Large intestine (tissue), 12 donors: ENCODE results near the gene EML1. TPM values are rescaled to one million over a fixed set of nuclear protein-coding genes. Genes with fewer than 3 reads are reported as not detected.
A peak's percentile ranks its signal among the peaks of the same experiment; 100 is the strongest.

Experiments
- DNase-seq, 2 donors: peaks; one replicate each; pipeline versions ENCODE4 v3.0.0 to v3.0.0-alpha.2; 2013
- H3K27ac ChIP-seq: one replicate; pipeline ENCODE4 v1.5.1; 2013; ENCODE audit warnings: low read length
- H3K27me3 ChIP-seq: 2 replicates; pipeline ENCODE4 v1.6.1; 2013; ENCODE audit warnings: low read length; ENCODE audit not compliant: control insufficient read depth, insufficient read depth
- H3K36me3 ChIP-seq: 2 replicates; pipeline ENCODE4 v1.6.1; 2013; ENCODE audit warnings: low read length; ENCODE audit not compliant: control insufficient read depth, insufficient read depth
- H3K4me1 ChIP-seq: one replicate; pipeline ENCODE4 v1.6.1; 2013; ENCODE audit warnings: low read length; ENCODE audit not compliant: control insufficient read depth, insufficient read depth
- H3K4me3 ChIP-seq: one replicate; pipeline ENCODE4 v1.5.1; 2013; ENCODE audit warnings: low read length
- H3K9me3 ChIP-seq: one replicate; pipeline ENCODE4 v1.6.1; 2013; ENCODE audit warnings: mild to moderate bottlenecking, low read depth, low read length, moderate library complexity; ENCODE audit not compliant: control insufficient read depth
- WGBS: methylation state at CpG from one replicate; pipeline ENCODE4 v1.1.5; 2013; ENCODE audit warnings: low lambda C conversion rate; ENCODE audit not compliant: insufficient coverage; 5-methylcytosine and 5-hydroxymethylcytosine counted together
- long read RNA-seq, 11 donors: transcript quantifications; one replicate each; lab custom pipeline, GENCODE V29; 2026
- polyA plus RNA-seq: library from polyadenylated mRNA; unstranded; fragments of 120-200 nt; gene quantifications from one replicate; pipeline ENCODE4 v1.2.1, GENCODE V29; 2013

EML1 gene
- 22.0 TPM for polyA plus RNA-seq
- long read RNA-seq, donor 1, result 0 reads
- long read RNA-seq, donor 2, full-length matches to known transcripts, result 1 of 1 reads
- long read RNA-seq, donor 2, partial matches to known transcripts, result 0 of 1 reads
- long read RNA-seq, donor 2, other reads (novel, unspliced or antisense), result 0 of 1 reads
- long read RNA-seq, donor 3, result 0 reads
- long read RNA-seq, donor 4, result 0 reads
- long read RNA-seq, donor 5, full-length matches to known transcripts, result 1 of 1 reads
- long read RNA-seq, donor 5, partial matches to known transcripts, result 0 of 1 reads
- long read RNA-seq, donor 5, other reads (novel, unspliced or antisense), result 0 of 1 reads
- long read RNA-seq, donor 6, full-length matches to known transcripts, result 4 of 4 reads
- long read RNA-seq, donor 6, partial matches to known transcripts, result 0 of 4 reads
- long read RNA-seq, donor 6, other reads (novel, unspliced or antisense), result 0 of 4 reads
- long read RNA-seq, donor 7, result 0 reads
- long read RNA-seq, donor 8, full-length matches to known transcripts, result 4 of 4 reads
- long read RNA-seq, donor 8, partial matches to known transcripts, result 0 of 4 reads
- long read RNA-seq, donor 8, other reads (novel, unspliced or antisense), result 0 of 4 reads
- long read RNA-seq, donor 9, full-length matches to known transcripts, result 3 of 3 reads
- long read RNA-seq, donor 9, partial matches to known transcripts, result 0 of 3 reads
- long read RNA-seq, donor 9, other reads (novel, unspliced or antisense), result 0 of 3 reads
- long read RNA-seq, donor 10, full-length matches to known transcripts, result 3 of 3 reads
- long read RNA-seq, donor 10, partial matches to known transcripts, result 0 of 3 reads
- long read RNA-seq, donor 10, other reads (novel, unspliced or antisense), result 0 of 3 reads
- long read RNA-seq, donor 11, full-length matches to known transcripts, result 2 of 2 reads
- long read RNA-seq, donor 11, partial matches to known transcripts, result 0 of 2 reads
- long read RNA-seq, donor 11, other reads (novel, unspliced or antisense), result 0 of 2 reads

- WGBS, result 0% methylated on average over 2 of the region's 121 CpGs
- Histone ChIP-seq H3K4me3 (peak within 1 kb of the TSS; percentile 70), H3K4me1 (peaks cover 32% of the 10 kb centered on the region), H3K27ac (peak within 1 kb of the TSS; percentile 47), H3K9me3 (no peaks in the 10 kb centered on the region), H3K27me3 (no peaks in the 10 kb centered on the region), H3K36me3 (no peaks in the 10 kb centered on the region)
- DNase-seq, result peak; percentile 71 to 88
Observed at GRCh38 chr14:99793213-99794150, at the start of gene EML1. Gene EML1 (plus strand): TSS chr14:99793413. CDS start chr14:99793477, 64 bp downstream.

- Histone ChIP-seq H3K4me3 (no peak overlapping the region), H3K9me3 (no peaks in the 10 kb centered on the region), H3K27ac (no peak overlapping the region), H3K36me3 (no peaks in the 10 kb centered on the region), H3K4me1 (peaks cover 14% of the 10 kb centered on the region), H3K27me3 (no peaks in the 10 kb centered on the region)
- WGBS, result 72% methylated on average over 2 of the region's 11 CpGs
- DNase-seq, result no peak
Observed at GRCh38 chr14:99744199-99744872, 48.9 kb upstream of the EML1 start.

- no peak for DNase-seq
- Histone ChIP-seq H3K27ac (no peak overlapping the region), H3K4me3 (no peak overlapping the region), H3K9me3 (no peaks in the 10 kb centered on the region), H3K27me3 (no peaks in the 10 kb centered on the region), H3K36me3 (no peaks in the 10 kb centered on the region), H3K4me1 (peaks cover 14% of the 10 kb centered on the region)
- 80% methylated on average over 1 of the region's 7 CpGs for WGBS
Observed at GRCh38 chr14:99744873-99745224, 48.4 kb upstream of the EML1 start.

GRCh38 chr14:99745307-99745951 lies 47.8 kb upstream of the EML1 start:
- no peaks in the 10 kb centered on the region for H3K27me3 ChIP-seq
- no peak for DNase-seq
- H3K4me1 ChIP-seq, result peaks cover 12% of the 10 kb centered on the region
- no peak overlapping the region for H3K4me3 ChIP-seq
- 40% methylated on average over 1 of the region's 10 CpGs for WGBS
- H3K9me3 ChIP-seq, result no peaks in the 10 kb centered on the region
- no peaks in the 10 kb centered on the region for H3K36me3 ChIP-seq
- H3K27ac ChIP-seq, result peak overlapping the region; percentile 38

GRCh38 chr14:99747167-99747566 lies 46.0 kb upstream of the EML1 start:
- Histone ChIP-seq H3K4me3 (no peak overlapping the region), H3K27me3 (no peaks in the 10 kb centered on the region), H3K4me1 (peaks cover 12% of the 10 kb centered on the region), H3K36me3 (no peaks in the 10 kb centered on the region), H3K9me3 (no peaks in the 10 kb centered on the region), H3K27ac (no peak overlapping the region)
- no peak for DNase-seq
- no CpG with 5 or more reads among the region's 7 CpGs for WGBS

GRCh38 chr14:99747582-99748330 lies 45.5 kb upstream of the EML1 start:
- no CpG with 5 or more reads among the region's 22 CpGs for WGBS
- DNase-seq, result no peak

GRCh38 chr14:99748529-99748928 lies 44.7 kb upstream of the EML1 start:
- H3K36me3 ChIP-seq, result no peaks in the 10 kb centered on the region
- H3K4me1 ChIP-seq, result peaks cover 24% of the 10 kb centered on the region
- no peak for DNase-seq
- no peak overlapping the region for H3K4me3 ChIP-seq
- H3K27ac ChIP-seq, result no peak overlapping the region
- 58% methylated on average over 4 of the region's 9 CpGs for WGBS
- H3K27me3 ChIP-seq, result no peaks in the 10 kb centered on the region
- H3K9me3 ChIP-seq, result no peaks in the 10 kb centered on the region

More at GRCh38 chr14:99747582-99748330, 45.5 kb upstream of the EML1 start:
- H3K4me1 ChIP-seq, result peaks cover 18% of the 10 kb centered on the region
- no peaks in the 10 kb centered on the region for H3K36me3 ChIP-seq
- H3K4me3 ChIP-seq, result no peak overlapping the region
- H3K9me3 ChIP-seq, result no peaks in the 10 kb centered on the region
- no peaks in the 10 kb centered on the region for H3K27me3 ChIP-seq
- H3K27ac ChIP-seq, result no peak overlapping the region

- Histone ChIP-seq H3K9me3 (no peaks in the 10 kb centered on the region), H3K27me3 (no peaks in the 10 kb centered on the region), H3K4me1 (peaks cover 25% of the 10 kb centered on the region), H3K4me3 (no peak overlapping the region), H3K27ac (no peak overlapping the region), H3K36me3 (no peaks in the 10 kb centered on the region)
- no peak for DNase-seq
- WGBS, result no CpG with 5 or more reads among the region's 13 CpGs
Observed at GRCh38 chr14:99749142-99749541, 44.1 kb upstream of the EML1 start.
